Common myeloid progenitor, CD34-positive (primary cell): ENCODE data around the gene ABHD16B.
A peak's percentile ranks its signal among the peaks of the same experiment; 100 is the strongest.

Source experiments
- CTCF ChIA-PET: fragments of 350-600 bp; sonication (Branson Sonifier 250); formaldehyde crosslinking; loops from one replicate; lab custom pipeline; 2021; ENCODE audit warnings: antibody characterized with exemption; lab: Charles Lee
- POLR2A ChIA-PET: fragments of 350-600 bp; sonication (Branson Sonifier 250); formaldehyde crosslinking; loops from one replicate; lab custom pipeline; 2021; ENCODE audit warnings: antibody characterized with exemption; lab: Charles Lee
- DNase-seq, 3 donors: peaks; one replicate each; pipeline versions ENCODE4 v3.0.0 to v3.0.0-alpha.2; 2013
- H3K27ac ChIP-seq, 2 experiments: 1 replicate in 1 of 2; 2 replicates in 1 of 2; pipeline ENCODE4 v1.7.0; 2013; ENCODE audit warnings: inconsistent platforms in 2 of 2, low read length in 2 of 2, mild to moderate bottlenecking in 2 of 2, low read depth in 1 of 2, moderate library complexity in 1 of 2; ENCODE audit not compliant: severe bottlenecking in 2 of 2, insufficient read depth in 1 of 2, poor library complexity in 1 of 2
- H3K27me3 ChIP-seq, 5 experiments: replicated peaks in 2 of 5; 1 replicate in 3 of 5; 2 replicates in 2 of 5; pipeline versions ENCODE4 v1.6.1 to v1.7.0; 2013; ENCODE audit warnings: low read length in 4 of 5, mild to moderate bottlenecking in 2 of 5, moderate library complexity in 2 of 5, inconsistent platforms in 1 of 5; ENCODE audit not compliant: insufficient read depth in 5 of 5, control insufficient read depth in 4 of 5
- H3K36me3 ChIP-seq, 4 experiments: 1 replicate in 2 of 4; 2 replicates in 2 of 4; pipeline versions ENCODE4 v1.6.1 to v1.7.0; 2013; ENCODE audit warnings: low read length in 3 of 4, control low read depth in 1 of 4, mild to moderate bottlenecking in 1 of 4; ENCODE audit not compliant: control insufficient read depth in 4 of 4, insufficient read depth in 4 of 4
- H3K4me1 ChIP-seq, 4 experiments: 1 replicate in 3 of 4; 2 replicates in 1 of 4; pipeline versions ENCODE4 v1.6.1 to v1.7.1; 2013; ENCODE audit warnings: low read length in 3 of 4, mild to moderate bottlenecking in 3 of 4, control low read depth in 1 of 4, inconsistent platforms in 1 of 4, moderate library complexity in 1 of 4; ENCODE audit not compliant: control insufficient read depth in 4 of 4, insufficient read depth in 4 of 4; ENCODE audit errors: control extremely low read depth in 1 of 4
- H3K4me3 ChIP-seq, 7 experiments: 1 replicate in 4 of 7; 2 replicates in 3 of 7; pipeline versions ENCODE4 v1.5.1 to v1.7.0; 2013; ENCODE audit warnings: mild to moderate bottlenecking in 7 of 7, low read length in 6 of 7, moderate library complexity in 6 of 7, inconsistent platforms in 2 of 7, low read depth in 2 of 7, control low read depth in 1 of 7; ENCODE audit not compliant: insufficient read depth in 4 of 7, control insufficient read depth in 1 of 7; ENCODE audit errors: extremely low read depth in 1 of 7
- H3K9me3 ChIP-seq, 5 experiments: 1 replicate in 4 of 5; 2 replicates in 1 of 5; pipeline versions ENCODE4 v1.6.1 to v1.7.1; 2013; ENCODE audit warnings: low read length in 4 of 5, mild to moderate bottlenecking in 2 of 5, inconsistent platforms in 1 of 5, low read depth in 1 of 5, moderate library complexity in 1 of 5; ENCODE audit not compliant: control insufficient read depth in 4 of 5, insufficient read depth in 2 of 5; ENCODE audit errors: control extremely low read depth in 1 of 5
- WGBS: methylation state at CpG from one replicate; pipeline ENCODE4 v1.1.5; 2013; ENCODE audit not compliant: insufficient coverage; 5-methylcytosine and 5-hydroxymethylcytosine counted together

The ABHD16B gene

DNA sequence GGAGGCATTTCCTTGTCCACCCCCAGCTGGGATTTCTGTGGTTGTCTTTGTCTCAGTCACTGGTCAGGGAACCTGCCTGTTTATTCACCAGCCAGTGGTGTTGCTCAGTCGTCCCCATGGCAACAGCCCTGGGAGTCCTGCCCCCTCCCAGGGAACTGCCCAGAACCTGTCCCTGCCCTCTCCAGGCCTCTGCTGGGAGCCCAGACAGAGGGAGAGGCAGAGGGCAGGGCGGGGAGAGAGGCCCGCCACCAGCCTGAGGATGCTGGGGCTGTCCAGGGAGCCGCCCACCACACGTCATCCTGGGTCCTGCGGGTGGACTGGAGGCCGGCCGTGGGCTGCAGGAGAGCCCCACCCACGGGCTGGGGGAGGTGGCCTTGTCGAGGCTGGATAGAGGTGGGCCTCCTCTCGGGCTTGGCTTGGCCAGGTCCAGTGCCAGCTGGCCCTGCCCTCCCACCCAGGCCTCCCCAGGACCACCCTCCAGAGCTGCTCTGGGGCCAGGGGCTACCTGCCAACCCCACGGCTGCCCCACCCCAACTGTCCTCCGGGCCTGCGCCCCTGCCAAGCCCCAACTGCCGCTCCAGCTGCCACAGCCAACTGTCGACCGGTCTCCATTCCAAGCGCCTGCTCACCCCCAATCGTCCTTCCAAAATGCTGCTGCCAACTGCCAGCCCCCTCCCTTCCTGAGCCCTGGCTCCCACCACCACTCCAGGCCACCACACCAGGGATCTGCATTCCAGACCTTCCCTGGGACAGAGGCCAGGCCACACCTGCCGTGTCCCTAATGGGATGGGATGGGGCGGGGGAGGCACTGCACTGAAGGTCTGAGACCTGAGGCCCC is 26.1 kb upstream of the ABHD16B start:
- WGBS, result 94% methylated on average over 17 of the region's 21 CpGs
- Histone ChIP-seq H3K36me3 (no peaks in the 10 kb centered on the region), H3K9me3 (no peaks in the 10 kb centered on the region), H3K27me3 (peaks cover 0 to 7% (median 2%) of the 10 kb centered on the region in 5 experiments), H3K27ac (no peak overlapping the region), H3K4me1 (peaks cover 0 to 27% (median 15%) of the 10 kb centered on the region in 4 experiments), H3K4me3 (no peak overlapping the region)
- POLR2A ChIA-PET, result no interaction called here
- CTCF ChIA-PET, result interaction anchor here (1.3 kb wide), 1 partner anchor 13 kb away, joined by 5 read pairs; no protein-coding TSS in a partner anchor
- peak in 2 of 3 donors; percentile 61 to 70 for DNase-seq

DNA sequence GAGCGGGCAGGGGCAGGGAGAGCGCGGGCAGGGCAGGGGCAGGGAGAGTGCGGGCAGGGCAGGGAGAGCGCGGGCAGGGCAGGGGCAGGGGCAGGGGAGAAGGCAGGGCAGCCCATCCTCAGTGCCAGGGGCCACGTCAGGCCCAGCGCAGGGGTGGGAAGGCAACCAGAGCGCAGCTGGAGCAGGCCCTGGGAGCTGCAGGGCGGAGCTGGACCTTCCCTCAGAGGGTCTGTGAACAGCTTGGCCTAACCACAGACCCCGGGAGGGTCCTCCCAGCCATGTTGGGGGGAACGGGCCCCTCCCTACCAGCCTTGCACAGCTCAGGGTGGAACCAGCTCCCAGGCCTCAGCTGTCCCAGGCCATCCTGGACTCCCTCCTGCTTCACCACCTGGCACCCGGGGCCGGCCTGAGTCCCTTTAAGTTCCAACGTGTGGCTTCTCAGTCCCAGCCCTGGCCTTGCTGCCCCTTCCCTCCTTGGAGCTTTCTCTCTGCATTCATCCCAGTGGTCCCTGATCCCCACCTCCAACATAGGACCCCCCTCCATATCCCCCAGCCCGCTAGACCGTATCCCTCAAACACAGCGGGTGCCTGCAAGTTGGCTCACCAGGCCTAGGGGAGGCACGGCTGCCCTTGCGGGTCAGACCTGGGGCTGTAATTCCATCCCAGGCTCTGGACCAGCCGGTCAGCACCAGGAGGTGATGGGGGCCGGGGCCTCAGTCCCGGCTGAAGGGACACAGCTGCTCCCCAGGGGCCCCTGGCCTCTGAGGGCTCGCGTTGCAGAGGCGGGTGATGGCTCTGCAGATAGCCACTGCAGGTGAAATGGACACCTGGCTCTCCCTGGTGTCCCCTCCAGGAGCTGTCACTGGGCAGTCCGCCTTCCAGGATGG is 24.6 kb upstream of the ABHD16B start:
- POLR2A ChIA-PET, result interaction anchor here (0.5 kb wide), 1 partner anchor 30 kb away, joined by 3 read pairs; no protein-coding TSS in a partner anchor
- no peak for DNase-seq

DNA sequence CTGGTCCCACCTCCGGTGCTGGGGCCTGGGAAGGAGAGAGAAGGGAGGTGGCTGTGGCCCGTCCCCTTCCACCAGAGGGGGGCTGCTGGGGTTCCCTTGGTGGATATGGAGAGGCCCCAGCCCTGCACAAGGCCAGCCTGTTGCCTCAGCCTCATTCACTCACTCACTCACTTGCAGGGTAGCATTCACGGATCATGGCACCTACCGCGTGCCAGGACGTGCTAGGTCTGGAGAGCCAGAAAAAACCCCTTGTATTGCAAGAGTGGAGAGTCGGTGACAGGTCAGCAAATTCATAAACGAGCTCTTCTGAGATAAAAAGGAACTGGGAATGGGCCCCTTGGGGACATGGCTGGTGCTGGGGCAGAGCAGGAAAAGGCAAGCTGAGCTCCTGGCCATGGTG is 23.8 kb upstream of the ABHD16B start:
- Histone ChIP-seq H3K27me3 (peaks cover 0 to 3% (median under 1%) of the 10 kb centered on the region in 5 experiments), H3K27ac (no peak overlapping the region), H3K9me3 (no peaks in the 10 kb centered on the region), H3K4me1 (peaks cover 0 to 27% (median 16%) of the 10 kb centered on the region in 4 experiments), H3K4me3 (no peak overlapping the region), H3K36me3 (no peaks in the 10 kb centered on the region)
- no peak for DNase-seq
- ChIA-PET POLR2A (no interaction called here), CTCF (interaction anchor here (1.6 kb wide), 1 partner anchor 28 kb away, joined by 4 read pairs; the partner anchor contains the start of gene TPD52L2)
- 76% methylated on average over 7 of the region's 8 CpGs for WGBS

More for the DNA sequence above, 24.6 kb upstream of the ABHD16B start:
- 90% methylated on average over 22 of the region's 27 CpGs for WGBS
- no peak overlapping the region for H3K27ac ChIP-seq
- H3K9me3 ChIP-seq, result no peaks in the 10 kb centered on the region
- no peak overlapping the region for H3K4me3 ChIP-seq
- CTCF ChIA-PET, result interaction anchor here (0.7 to 1.6 kb wide), 2 partner anchors 22 to 29 kb away, joined by 3 to 4 read pairs; partner anchors contain the start of gene TPD52L2
- H3K27me3 ChIP-seq, result peaks cover 0 to 7% (median 2%) of the 10 kb centered on the region in 5 experiments
- no peaks in the 10 kb centered on the region for H3K36me3 ChIP-seq
- H3K4me1 ChIP-seq, result peaks cover 0 to 26% (median 15%) of the 10 kb centered on the region in 4 experiments

DNA sequence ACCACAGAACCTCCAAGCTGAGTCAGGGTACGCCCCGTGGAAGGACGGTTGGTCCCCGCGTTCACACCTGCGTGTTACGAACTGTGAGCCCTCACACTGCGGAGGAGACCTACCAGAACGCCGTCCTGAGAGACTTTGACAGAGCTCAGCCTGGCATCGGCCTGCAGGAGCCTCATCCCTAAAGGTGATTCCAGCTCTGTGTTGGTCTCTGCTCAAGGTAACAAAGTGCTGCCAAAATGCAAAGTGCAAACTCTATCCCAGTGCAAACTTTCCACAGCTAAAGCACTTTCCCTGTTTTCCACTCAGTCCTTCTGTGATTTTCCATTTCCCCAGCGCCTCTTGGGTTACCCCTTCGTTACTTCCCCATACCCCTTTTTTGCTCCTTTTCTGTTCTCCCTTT is 21.7 kb upstream of the ABHD16B start:
- DNase-seq, result no peak
- POLR2A ChIA-PET, result no interaction called here
- CTCF ChIA-PET, result no interaction called here

DNA sequence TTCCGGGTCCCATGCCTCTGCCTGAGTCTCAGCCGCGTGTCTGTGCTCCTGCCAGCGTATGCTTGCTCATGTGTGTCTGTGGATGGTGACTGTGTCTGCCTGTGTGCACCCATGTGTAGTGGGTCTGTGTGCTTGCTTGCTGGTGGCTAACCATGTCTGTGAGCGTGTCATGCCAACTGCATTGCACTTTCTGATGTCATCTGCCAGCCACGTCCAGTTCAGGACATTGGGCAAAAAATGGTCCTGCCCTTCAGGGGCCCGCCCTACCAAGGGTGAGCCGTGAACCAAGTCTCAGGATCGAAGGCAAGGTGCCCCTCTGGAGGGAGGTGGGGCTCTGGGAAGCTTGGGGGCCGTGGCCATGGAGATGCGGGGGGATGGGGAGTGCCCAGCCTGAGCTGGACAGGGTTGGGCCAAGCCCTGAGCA is 20.9 kb upstream of the ABHD16B start:
- H3K36me3 ChIP-seq, result no peaks in the 10 kb centered on the region
- no peak overlapping the region for H3K27ac ChIP-seq
- CTCF ChIA-PET, result interaction anchor here (0.7 to 1.6 kb wide), 3 partner anchors 11 to 18 kb away, joined by 3 to 5 read pairs (median 4); no protein-coding TSS in a partner anchor
- DNase-seq, result no peak
- POLR2A ChIA-PET, result no interaction called here
- H3K4me3 ChIP-seq, result no peak overlapping the region
- H3K9me3 ChIP-seq, result no peaks in the 10 kb centered on the region
- WGBS, result 100% methylated on average over 5 of the region's 11 CpGs
- H3K27me3 ChIP-seq, result no peaks in the 10 kb centered on the region
- peaks cover 0 to 56% (median 43%) of the 10 kb centered on the region in 4 experiments for H3K4me1 ChIP-seq

More for the DNA sequence above, 21.7 kb upstream of the ABHD16B start:
- 96% methylated on average over 13 of the region's 13 CpGs for WGBS
- no peak overlapping the region for H3K4me3 ChIP-seq
- H3K27ac ChIP-seq, result no peak overlapping the region
- peaks cover 0 to 48% (median 37%) of the 10 kb centered on the region in 4 experiments for H3K4me1 ChIP-seq
- no peaks in the 10 kb centered on the region for H3K27me3 ChIP-seq
- H3K9me3 ChIP-seq, result no peaks in the 10 kb centered on the region
- no peaks in the 10 kb centered on the region for H3K36me3 ChIP-seq

DNA sequence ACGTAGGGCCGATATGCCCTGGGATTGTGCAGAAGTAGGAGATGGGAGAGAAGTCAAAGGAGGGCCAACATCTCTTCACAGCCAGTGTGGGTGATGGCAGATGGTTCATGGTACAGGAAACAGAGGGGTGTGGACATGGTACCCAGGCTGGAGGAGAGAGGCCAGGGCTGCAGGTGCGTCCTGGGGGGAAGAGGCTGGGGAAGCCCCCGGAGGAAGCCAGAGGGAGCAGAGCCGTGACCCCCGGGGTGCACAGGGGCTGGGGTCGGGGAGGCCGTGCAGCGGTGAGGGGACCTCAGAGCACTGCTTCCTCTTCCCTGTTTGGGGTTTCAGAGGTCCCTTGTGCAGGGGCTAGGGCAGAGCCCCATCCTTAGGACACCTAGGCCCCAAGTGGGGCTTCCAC is 19.0 kb upstream of the ABHD16B start:
- H3K4me1 ChIP-seq, result peaks cover 2 to 62% (median 54%) of the 10 kb centered on the region in 4 experiments
- peak in 2 of 3 donors; percentile 72 to 84 for DNase-seq
- no peak overlapping the region for H3K27ac ChIP-seq
- no peaks in the 10 kb centered on the region for H3K36me3 ChIP-seq
- no peaks in the 10 kb centered on the region for H3K27me3 ChIP-seq
- 0% methylated on average over 6 of the region's 9 CpGs for WGBS
- ChIA-PET CTCF (interaction anchor here (1.5 to 1.6 kb wide), 2 partner anchors 20 to 22 kb away, joined by 3 to 4 read pairs; no protein-coding TSS in a partner anchor), POLR2A (no interaction called here)
- peak overlapping the region in 1 of 7 experiments; percentile 5 for H3K4me3 ChIP-seq
- H3K9me3 ChIP-seq, result no peaks in the 10 kb centered on the region
